ENCODE results near the gene TMEM88.

Gene TMEM88

GRCh38 chr17:7887482-7888183 is 32.8 kb downstream of the TMEM88 start:
- DNase-seq (ENCODE audit: low read depth in 2 of 2): peak; percentile 98
- H3K4me3 ChIP-seq (replicated peaks in 1 of 2; ENCODE audit: low read depth in 2 of 2, low read length in 2 of 2): peak overlapping the region; percentile 85 to 86
- TF ChIP-seq, protein P1, sequence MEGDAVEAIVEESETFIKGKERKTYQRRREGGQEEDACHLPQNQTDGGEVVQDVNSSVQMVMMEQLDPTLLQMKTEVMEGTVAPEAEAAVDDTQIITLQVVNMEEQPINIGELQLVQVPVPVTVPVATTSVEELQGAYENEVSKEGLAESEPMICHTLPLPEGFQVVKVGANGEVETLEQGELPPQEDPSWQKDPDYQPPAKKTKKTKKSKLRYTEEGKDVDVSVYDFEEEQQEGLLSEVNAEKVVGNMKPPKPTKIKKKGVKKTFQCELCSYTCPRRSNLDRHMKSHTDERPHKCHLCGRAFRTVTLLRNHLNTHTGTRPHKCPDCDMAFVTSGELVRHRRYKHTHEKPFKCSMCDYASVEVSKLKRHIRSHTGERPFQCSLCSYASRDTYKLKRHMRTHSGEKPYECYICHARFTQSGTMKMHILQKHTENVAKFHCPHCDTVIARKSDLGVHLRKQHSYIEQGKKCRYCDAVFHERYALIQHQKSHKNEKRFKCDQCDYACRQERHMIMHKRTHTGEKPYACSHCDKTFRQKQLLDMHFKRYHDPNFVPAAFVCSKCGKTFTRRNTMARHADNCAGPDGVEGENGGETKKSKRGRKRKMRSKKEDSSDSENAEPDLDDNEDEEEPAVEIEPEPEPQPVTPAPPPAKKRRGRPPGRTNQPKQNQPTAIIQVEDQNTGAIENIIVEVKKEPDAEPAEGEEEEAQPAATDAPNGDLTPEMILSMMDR (IDR thresholded peaks at IDR 0.05; ENCODE audit: low read depth, low read length): no peak

GRCh38 chr17:7888184-7888920 is 33.5 kb downstream of the TMEM88 start, which contains the start of gene CHD3:
Gene CHD3, plus strand, starts transcription at chr17:7888789. Its CDS starts 212 bp downstream, at chr17:7889001.
- TF ChIP-seq, protein P1 (IDR thresholded peaks at IDR 0.05; ENCODE audit: low read depth, low read length): no peak
- DNase-seq (ENCODE audit: low read depth in 2 of 2): peak; percentile 26 to 32
- H3K4me3 ChIP-seq (replicated peaks in 1 of 2; ENCODE audit: low read depth in 2 of 2, low read length in 2 of 2): peak within 1 kb of the TSS; percentile 35 to 53

GRCh38 chr17:7889166-7889955 is 34.5 kb downstream of the TMEM88 start:
- TF ChIP-seq, protein P1 (IDR thresholded peaks at IDR 0.05; ENCODE audit: low read depth, low read length): peak; percentile 56
- H3K4me3 ChIP-seq (replicated peaks in 1 of 2; ENCODE audit: low read depth in 2 of 2, low read length in 2 of 2): no peak overlapping the region
- peak; percentile 91 to 98 for DNase-seq (ENCODE audit: low read depth in 2 of 2)

GRCh38 chr17:7893187-7893880 is 38.5 kb downstream of the TMEM88 start:
- DNase-seq (ENCODE audit: low read depth in 2 of 2): no peak
- no peak overlapping the region for H3K4me3 ChIP-seq (replicated peaks in 1 of 2; ENCODE audit: low read depth in 2 of 2, low read length in 2 of 2)
- TF ChIP-seq, protein P1 (IDR thresholded peaks at IDR 0.05; ENCODE audit: low read depth, low read length): no peak

DNA sequence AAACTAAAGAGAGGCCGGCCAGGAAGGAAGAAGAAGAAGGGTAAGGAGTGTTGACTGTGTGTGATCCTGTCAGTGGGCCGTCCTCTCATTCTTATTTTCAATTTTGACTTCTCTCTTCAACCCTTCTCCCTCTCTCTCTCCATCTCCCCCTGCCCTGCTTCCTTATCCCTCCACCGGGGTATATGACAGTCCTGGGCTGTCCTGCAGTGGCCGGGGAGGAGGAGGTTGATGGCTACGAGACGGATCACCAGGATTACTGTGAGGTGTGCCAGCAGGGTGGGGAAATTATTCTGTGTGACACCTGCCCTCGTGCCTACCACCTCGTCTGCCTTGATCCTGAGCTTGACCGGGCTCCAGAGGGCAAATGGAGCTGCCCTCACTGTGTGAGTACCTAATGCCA is 39.4 kb downstream of the TMEM88 start:
- TF ChIP-seq, protein P1 (IDR thresholded peaks at IDR 0.05; ENCODE audit: low read depth, low read length): no peak
- no peak overlapping the region for H3K4me3 ChIP-seq (replicated peaks in 1 of 2; ENCODE audit: low read depth in 2 of 2, low read length in 2 of 2)
- DNase-seq (ENCODE audit: low read depth in 2 of 2): no peak

- TF ChIP-seq, protein P1 (IDR thresholded peaks at IDR 0.05; ENCODE audit: low read depth, low read length): no peak
- DNase-seq (ENCODE audit: low read depth in 2 of 2): no peak
- no peak overlapping the region for H3K4me3 ChIP-seq (replicated peaks in 1 of 2; ENCODE audit: low read depth in 2 of 2, low read length in 2 of 2)
These were observed 40.0 kb downstream of the TMEM88 start for GRCh38 chr17:7894866-7895265.
